Spinal cord (tissue), 10 donors: ENCODE results near the gene PDZD2. TPM values are rescaled to one million over a fixed set of nuclear protein-coding genes. Genes with fewer than 3 reads are reported as not detected.

Source experiments
- DNase-seq, 6 donors: peaks; one replicate each; pipeline versions ENCODE4 v3.0.0 to v3.0.0-alpha.2; 2013 to 2015; ENCODE audit warnings: low spot score in 6 of 6, low read depth in 4 of 6
- H3K27ac ChIP-seq: one replicate; pipeline ENCODE4 v1.5.1; 2013; ENCODE audit warnings: low read depth, low read length, control low read depth
- H3K27me3 ChIP-seq: one replicate; pipeline ENCODE4 v1.6.1; 2013; ENCODE audit warnings: low read length; ENCODE audit not compliant: control insufficient read depth, insufficient read depth
- H3K36me3 ChIP-seq: one replicate; pipeline ENCODE4 v1.6.1; 2013; ENCODE audit warnings: low read length; ENCODE audit not compliant: control insufficient read depth, insufficient read depth
- H3K4me1 ChIP-seq: one replicate; pipeline ENCODE4 v1.6.1; 2013; ENCODE audit warnings: low read length; ENCODE audit not compliant: control insufficient read depth, insufficient read depth
- H3K4me3 ChIP-seq: one replicate; pipeline ENCODE4 v1.5.1; 2013; ENCODE audit warnings: low read depth, low read length, control low read depth
- H3K9me3 ChIP-seq: one replicate; pipeline ENCODE4 v1.6.1; 2013; ENCODE audit warnings: low read length; ENCODE audit not compliant: control insufficient read depth, insufficient read depth
- WGBS: methylation state at CpG from one replicate; pipeline ENCODE4 v1.1.5; 2013; ENCODE audit warnings: missing lambda C conversion rate; ENCODE audit not compliant: insufficient coverage; 5-methylcytosine and 5-hydroxymethylcytosine counted together
- polyA plus RNA-seq, 2 donors: library from polyadenylated mRNA; unstranded; fragments of 120-200 nt; gene quantifications; one replicate each; pipeline ENCODE4 v1.2.1, GENCODE V29; 2013; ENCODE audit not compliant: insufficient read length in 2 of 2
- total RNA-seq, 2 donors: library from RNA; depleted of rRNA in 1 of 2; stranded (reverse); fragments of 120-200 nt in 1 of 2; fragments of >200 nt in 1 of 2; gene quantifications; one replicate each; pipeline versions ENCODE4 v1.2.3 to v1.2.4, GENCODE V29; 2013 to 2014
- donor health status: healthy.

PDZD2 gene
- total and polyA plus RNA-seq, 4 donors = 22.1 to 40.2 (median 34.9) TPM

DNA sequence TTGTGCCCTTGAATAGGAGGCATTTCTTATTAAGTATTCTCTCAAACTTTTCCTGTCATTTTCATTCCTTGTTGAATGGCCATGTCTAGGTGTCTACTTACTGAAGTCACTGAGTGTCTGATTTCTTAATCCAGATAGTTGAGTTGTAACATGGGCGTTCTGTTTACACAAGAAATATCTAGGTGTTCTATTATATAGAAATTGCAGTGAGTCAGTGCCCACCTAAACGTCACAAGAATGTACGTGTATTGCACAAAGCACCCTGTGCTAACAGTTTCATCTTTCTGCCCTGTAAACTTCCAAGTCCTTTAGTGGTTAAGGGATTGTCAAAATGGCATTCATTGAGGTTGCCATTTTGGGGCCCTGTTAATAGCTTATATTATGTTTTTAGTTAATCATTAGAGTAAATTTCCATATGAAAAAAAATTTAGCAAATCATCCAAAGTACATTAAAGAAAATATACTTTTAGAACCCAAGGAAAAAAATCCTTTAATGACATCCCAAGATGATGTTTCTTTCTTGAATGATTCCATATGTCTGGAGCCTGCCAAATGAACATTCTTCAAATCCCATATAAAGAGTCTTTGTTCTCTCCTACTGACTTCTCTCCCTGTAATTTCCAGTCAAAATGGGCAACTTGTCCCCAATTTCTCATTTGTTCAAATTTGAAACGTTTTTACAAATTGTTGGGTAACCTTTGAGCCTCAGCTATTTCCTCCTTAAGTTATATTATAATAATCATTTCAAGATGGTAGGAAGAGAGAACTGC lies 421.0 kb downstream of the PDZD2 start:
- no peak for DNase-seq
- Histone ChIP-seq H3K27ac (no peak overlapping the region), H3K27me3 (no peaks in the 10 kb centered on the region), H3K36me3 (peaks cover 3% of the 10 kb centered on the region), H3K4me1 (peaks cover 6% of the 10 kb centered on the region), H3K4me3 (no peak overlapping the region), H3K9me3 (no peaks in the 10 kb centered on the region)
- no CpG with 5 or more reads among the region's 4 CpGs for WGBS

DNA sequence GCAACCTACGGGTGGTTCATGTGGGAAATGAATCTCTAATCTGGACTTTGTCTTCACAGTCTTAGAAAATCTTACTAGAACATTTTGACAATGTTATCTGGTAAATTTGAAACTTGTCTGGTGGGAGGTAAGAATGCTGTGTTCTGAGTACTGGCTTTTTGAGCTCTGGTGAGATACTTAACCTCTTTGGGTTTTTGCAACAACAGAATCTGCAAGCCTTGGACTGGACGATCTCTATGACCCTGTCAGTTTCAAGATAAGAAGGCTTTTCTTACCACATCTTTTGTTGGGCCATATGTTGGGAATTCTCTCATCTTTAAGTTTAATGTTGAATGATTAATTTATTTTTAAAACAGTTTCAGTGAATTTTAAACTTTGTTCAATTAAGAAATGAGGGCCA lies 422.3 kb downstream of the PDZD2 start:
- no peaks in the 10 kb centered on the region for H3K9me3 ChIP-seq
- peaks cover 6% of the 10 kb centered on the region for H3K4me1 ChIP-seq
- no peak overlapping the region for H3K27ac ChIP-seq
- no peaks in the 10 kb centered on the region for H3K27me3 ChIP-seq
- no peak overlapping the region for H3K4me3 ChIP-seq
- no peak for DNase-seq
- H3K36me3 ChIP-seq = peaks cover 6% of the 10 kb centered on the region
- 80% methylated on average over 1 of the region's 2 CpGs for WGBS

- H3K9me3 ChIP-seq = no peaks in the 10 kb centered on the region
- DNase-seq = no peak
- H3K27me3 ChIP-seq = no peaks in the 10 kb centered on the region
- H3K36me3 ChIP-seq = peaks cover 6% of the 10 kb centered on the region
- 88% methylated on average over 2 of the region's 5 CpGs for WGBS
- H3K27ac ChIP-seq = no peak overlapping the region
- no peaks in the 10 kb centered on the region for H3K4me1 ChIP-seq
- no peak overlapping the region for H3K4me3 ChIP-seq
These were observed 427.5 kb downstream of the PDZD2 start for GRCh38 chr5:32066448-32066847.

DNA sequence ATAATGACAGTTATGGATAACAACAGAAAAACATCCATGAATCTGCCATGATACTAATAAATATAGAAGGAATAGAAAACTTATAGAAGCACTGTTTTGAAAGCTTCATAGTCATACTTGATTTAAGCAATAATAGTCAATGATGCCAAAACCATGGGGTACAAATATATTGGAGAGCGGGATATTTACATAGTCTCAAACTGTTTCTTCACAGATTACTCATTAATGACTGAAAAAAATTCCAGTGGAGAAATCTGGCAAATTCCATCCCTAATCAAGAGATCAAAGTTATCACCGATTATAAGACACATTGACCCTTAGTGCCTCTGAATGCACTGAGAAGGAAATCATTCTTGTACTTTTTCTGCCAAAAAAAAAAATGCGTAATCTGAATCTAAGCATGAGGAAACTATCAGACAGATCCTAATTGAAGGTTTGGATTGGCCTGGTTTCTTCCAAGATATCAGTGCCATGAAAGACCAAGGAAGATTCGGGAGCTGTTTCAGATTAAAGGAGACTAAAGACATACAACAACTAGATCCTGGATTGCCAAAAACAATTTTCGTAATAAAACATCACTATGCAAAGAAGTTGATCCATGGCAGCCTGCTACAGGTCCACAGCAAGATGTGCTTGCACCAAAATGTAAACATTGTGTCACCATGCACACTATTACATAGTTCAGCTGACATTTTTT lies 429.0 kb downstream of the PDZD2 start:
- H3K27me3 ChIP-seq = no peaks in the 10 kb centered on the region
- 93% methylated on average over 3 of the region's 5 CpGs for WGBS
- peaks cover 9% of the 10 kb centered on the region for H3K36me3 ChIP-seq
- no peaks in the 10 kb centered on the region for H3K4me1 ChIP-seq
- DNase-seq = no peak
- H3K27ac ChIP-seq = no peak overlapping the region
- H3K9me3 ChIP-seq = no peaks in the 10 kb centered on the region
- no peak overlapping the region for H3K4me3 ChIP-seq

DNA sequence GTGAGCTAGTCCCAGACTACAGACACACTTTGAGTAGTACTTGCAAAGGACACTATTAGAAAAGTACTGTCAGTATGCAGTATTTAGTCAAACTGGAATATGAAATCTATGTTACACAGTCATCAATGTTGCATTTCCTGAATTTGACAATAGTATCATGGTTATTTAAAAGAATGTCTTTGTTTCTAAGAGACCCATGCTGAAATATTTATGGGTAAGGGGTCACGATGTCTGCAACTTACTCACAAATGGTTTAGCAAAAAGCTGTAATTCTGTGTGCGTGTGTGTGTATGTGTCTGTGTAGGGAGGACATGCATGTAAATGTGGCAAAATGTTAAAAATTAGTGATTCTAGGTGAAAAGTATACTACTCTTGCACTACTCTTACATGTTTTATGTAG lies 429.6 kb downstream of the PDZD2 start:
- Histone ChIP-seq H3K4me1 (no peaks in the 10 kb centered on the region), H3K9me3 (no peaks in the 10 kb centered on the region), H3K36me3 (peaks cover 12% of the 10 kb centered on the region), H3K4me3 (no peak overlapping the region), H3K27ac (no peak overlapping the region), H3K27me3 (no peaks in the 10 kb centered on the region)
- no peak for DNase-seq
- WGBS = 100% methylated on average over 1 of the region's 2 CpGs

GRCh38 chr5:32069396-32069795 lies 430.5 kb downstream of the PDZD2 start:
- no peaks in the 10 kb centered on the region for H3K4me1 ChIP-seq
- no peaks in the 10 kb centered on the region for H3K9me3 ChIP-seq
- no peak overlapping the region for H3K4me3 ChIP-seq
- peak in 1 of 6 donors; percentile 41 for DNase-seq
- peaks cover 20% of the 10 kb centered on the region for H3K36me3 ChIP-seq
- H3K27me3 ChIP-seq = no peaks in the 10 kb centered on the region
- 92% methylated on average over 2 of the region's 3 CpGs for WGBS
- no peak overlapping the region for H3K27ac ChIP-seq

DNA sequence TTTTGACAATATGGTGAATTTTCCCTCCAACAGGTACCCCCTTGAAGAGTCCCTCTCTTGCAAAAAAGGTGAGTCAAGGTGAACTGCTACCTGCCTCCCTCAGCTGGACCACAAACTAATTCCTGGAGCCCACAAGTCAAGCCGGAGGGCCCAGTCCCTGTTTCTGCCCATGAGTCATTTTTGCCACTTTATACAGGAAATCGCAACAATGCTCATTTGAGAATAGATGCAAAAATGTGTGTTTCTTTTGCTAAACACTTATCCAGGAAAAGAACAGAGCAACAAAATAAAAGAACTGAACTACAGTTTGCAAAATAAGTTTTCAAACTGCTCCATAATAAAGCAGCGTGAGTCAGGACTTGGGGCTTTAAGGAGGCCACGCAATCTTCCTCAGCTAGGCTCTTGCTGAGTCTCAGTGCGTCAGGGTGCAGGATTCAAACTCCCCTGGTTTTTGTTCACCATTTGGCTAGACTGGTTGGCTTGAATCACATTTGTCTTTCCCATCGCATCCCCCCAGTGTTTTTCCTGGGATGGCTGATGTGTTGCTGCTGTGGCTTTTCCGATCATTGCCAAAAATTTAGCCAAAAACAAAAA lies 432.5 kb downstream of the PDZD2 start:
- WGBS = 93% methylated on average over 4 of the region's 7 CpGs
- no peaks in the 10 kb centered on the region for H3K4me1 ChIP-seq
- no peak overlapping the region for H3K27ac ChIP-seq
- no peaks in the 10 kb centered on the region for H3K9me3 ChIP-seq
- H3K27me3 ChIP-seq = no peaks in the 10 kb centered on the region
- H3K4me3 ChIP-seq = no peak overlapping the region
- H3K36me3 ChIP-seq = peaks cover 23% of the 10 kb centered on the region
- no peak for DNase-seq

DNA sequence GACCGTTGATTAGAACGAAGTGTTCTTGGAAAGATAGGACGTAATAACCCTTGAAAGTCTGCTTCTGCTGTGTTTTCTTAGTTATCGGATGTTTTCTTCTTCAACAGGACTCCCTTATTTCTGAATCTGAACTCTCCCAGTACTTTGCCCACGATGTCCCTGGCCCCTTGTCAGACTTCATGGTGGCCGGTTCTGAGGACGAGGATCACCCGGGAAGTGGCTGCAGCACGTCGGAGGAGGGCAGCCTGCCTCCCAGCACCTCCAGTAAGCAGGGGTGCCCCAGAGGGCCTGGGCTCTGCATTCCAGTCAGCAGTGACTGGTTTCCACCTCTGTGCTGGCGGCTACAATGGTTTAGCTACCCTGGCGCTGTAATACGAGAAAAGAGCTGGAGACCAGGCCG lies 433.1 kb downstream of the PDZD2 start:
- Histone ChIP-seq H3K27ac (no peak overlapping the region), H3K36me3 (peaks cover 23% of the 10 kb centered on the region), H3K4me3 (no peak overlapping the region), H3K9me3 (no peaks in the 10 kb centered on the region), H3K4me1 (no peaks in the 10 kb centered on the region), H3K27me3 (no peaks in the 10 kb centered on the region)
- 94% methylated on average over 12 of the region's 14 CpGs for WGBS
- no peak for DNase-seq

DNA sequence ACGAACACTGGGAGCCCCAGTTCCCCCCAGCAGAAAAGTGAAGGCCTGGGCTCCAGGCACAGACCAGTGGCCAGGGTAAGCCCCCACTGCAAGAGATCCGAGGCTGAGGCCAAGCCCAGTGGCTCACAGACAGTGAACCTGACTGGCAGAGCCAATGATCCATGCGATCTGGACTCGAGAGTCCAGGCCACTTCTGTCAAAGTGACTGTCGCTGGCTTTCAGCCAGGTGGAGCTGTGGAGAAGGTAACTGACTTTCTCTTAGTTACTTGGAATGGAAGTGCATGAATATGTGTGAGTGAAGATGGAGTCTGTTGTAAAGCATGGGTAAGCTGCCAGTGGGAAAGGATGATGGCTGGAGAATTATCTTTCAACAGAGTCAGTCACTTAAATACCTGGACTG lies 435.5 kb downstream of the PDZD2 start:
- WGBS = 84% methylated on average over 5 of the region's 5 CpGs
- H3K36me3 ChIP-seq = peaks cover 24% of the 10 kb centered on the region
- H3K4me3 ChIP-seq = no peak overlapping the region
- no peaks in the 10 kb centered on the region for H3K9me3 ChIP-seq
- H3K27me3 ChIP-seq = no peaks in the 10 kb centered on the region
- no peak overlapping the region for H3K27ac ChIP-seq
- no peak for DNase-seq
- no peaks in the 10 kb centered on the region for H3K4me1 ChIP-seq
